ENCODE results near the gene FBXW11. TPM values are rescaled to one million over a fixed set of nuclear protein-coding genes. Genes with fewer than 3 reads are reported as not detected.

Gene FBXW11
- total and polyA plus RNA-seq, 2 donors (not counting 1 experiment from before 2014, with no cell fraction given) = 19.7 to 62.4 TPM

DNA sequence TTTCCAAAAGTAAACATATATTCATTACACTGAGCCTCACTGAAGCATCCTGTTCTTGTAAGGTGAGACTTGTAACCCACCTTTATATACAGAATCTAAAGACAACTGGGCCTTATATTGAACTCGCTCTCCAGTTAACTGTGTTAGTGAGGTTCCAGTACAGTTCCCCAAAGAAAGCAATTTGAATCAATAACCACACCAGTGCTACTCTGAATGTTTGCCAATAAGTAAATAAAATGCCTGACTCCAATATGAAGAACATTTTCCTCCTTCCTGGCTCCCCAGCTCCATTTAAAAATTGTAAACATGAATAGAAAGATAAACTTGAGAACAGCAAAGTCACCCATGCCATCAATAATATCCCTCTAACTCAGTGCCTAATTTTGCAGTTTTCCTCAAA lies 50.1 kb downstream of the FBXW11 start:
- no peak overlapping the region for H3K27ac ChIP-seq (ENCODE audit: low read length in 2 of 2)
- CTCF ChIA-PET = interaction anchor here (1.0 kb wide), 1 partner anchor 103 kb away, joined by 3 read pairs; no protein-coding TSS in a partner anchor

DNA sequence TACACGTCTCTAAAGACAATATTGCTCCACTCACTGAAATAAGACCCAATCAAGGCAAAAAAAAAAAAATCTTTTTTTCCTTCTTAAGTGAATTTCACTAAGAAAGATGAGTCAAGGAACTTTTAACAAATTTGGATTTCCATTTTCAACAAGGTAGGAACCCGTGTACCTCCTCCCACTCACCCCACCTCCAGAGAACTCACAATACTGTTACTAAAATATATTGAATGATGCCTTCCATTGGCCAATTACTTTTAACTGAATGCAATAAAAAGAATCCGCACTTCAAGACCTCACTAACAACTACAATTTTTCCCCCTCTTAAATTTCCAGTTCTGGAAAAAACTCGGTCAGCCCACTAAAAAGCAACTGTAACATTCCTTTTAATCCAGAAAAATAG lies 50.7 kb downstream of the FBXW11 start:
- H3K27me3 Mint-ChIP-seq = no peaks in the 10 kb centered on the region

More for the DNA sequence above, 50.1 kb downstream of the FBXW11 start:
- TF ChIP-seq, protein P1, sequence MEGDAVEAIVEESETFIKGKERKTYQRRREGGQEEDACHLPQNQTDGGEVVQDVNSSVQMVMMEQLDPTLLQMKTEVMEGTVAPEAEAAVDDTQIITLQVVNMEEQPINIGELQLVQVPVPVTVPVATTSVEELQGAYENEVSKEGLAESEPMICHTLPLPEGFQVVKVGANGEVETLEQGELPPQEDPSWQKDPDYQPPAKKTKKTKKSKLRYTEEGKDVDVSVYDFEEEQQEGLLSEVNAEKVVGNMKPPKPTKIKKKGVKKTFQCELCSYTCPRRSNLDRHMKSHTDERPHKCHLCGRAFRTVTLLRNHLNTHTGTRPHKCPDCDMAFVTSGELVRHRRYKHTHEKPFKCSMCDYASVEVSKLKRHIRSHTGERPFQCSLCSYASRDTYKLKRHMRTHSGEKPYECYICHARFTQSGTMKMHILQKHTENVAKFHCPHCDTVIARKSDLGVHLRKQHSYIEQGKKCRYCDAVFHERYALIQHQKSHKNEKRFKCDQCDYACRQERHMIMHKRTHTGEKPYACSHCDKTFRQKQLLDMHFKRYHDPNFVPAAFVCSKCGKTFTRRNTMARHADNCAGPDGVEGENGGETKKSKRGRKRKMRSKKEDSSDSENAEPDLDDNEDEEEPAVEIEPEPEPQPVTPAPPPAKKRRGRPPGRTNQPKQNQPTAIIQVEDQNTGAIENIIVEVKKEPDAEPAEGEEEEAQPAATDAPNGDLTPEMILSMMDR (IDR thresholded peaks at IDR 0.05) = no peak
- TF ChIP-seq EZH2 (IDR thresholded peaks at IDR 0.05; ENCODE audit: borderline replicate concordance, insufficient read depth, low read depth, low read length, poor library complexity, severe bottlenecking) = no peak
- H3K4me2 ChIP-seq (replicated peaks; ENCODE audit: low read depth, low read length, poor library complexity, severe bottlenecking) = peak overlapping the region; percentile 29
- H3K27me3 Mint-ChIP-seq = no peaks in the 10 kb centered on the region
- ATAC-seq (ENCODE audit: low read depth) = no peak
- peaks cover 76% of the 10 kb centered on the region for H3K4me1 Mint-ChIP-seq
- H2AFZ ChIP-seq (ENCODE audit: insufficient read depth, low read depth, low read length, poor library complexity, severe bottlenecking) = no peak overlapping the region
- H3K9ac ChIP-seq (ENCODE audit: low read length) = no peak overlapping the region
- H3K9me3 ChIP-seq (ENCODE audit: control extremely low read depth in 1 of 3, control insufficient read depth in 2 of 3, insufficient read depth in 1 of 3, low read length in 2 of 3) = no peaks in the 10 kb centered on the region
- H3K4me3 ChIP-seq (ENCODE audit: control extremely low read depth in 1 of 5, extremely low read depth in 1 of 5, insufficient read depth in 1 of 5, low read depth in 2 of 5, low read length in 4 of 5) = no peak overlapping the region
- H3K4me1 ChIP-seq (ENCODE audit: control insufficient read depth in 2 of 2, insufficient read depth in 2 of 2, low read length in 2 of 2) = peaks cover 29 to 52% of the 10 kb centered on the region in 2 donors
- peaks cover 77% of the 10 kb centered on the region for H4K20me1 ChIP-seq (ENCODE audit: control insufficient read depth, insufficient read depth, low read length, poor library complexity, severe bottlenecking)
- POLR2A ChIA-PET = no interaction called here
- no peaks in the 10 kb centered on the region for H3K36me3 ChIP-seq (replicated peaks in 1 of 2; ENCODE audit: control extremely low read depth in 1 of 2, control insufficient read depth in 1 of 2, extremely low read depth in 1 of 2, insufficient read depth in 2 of 2, low read length in 1 of 2)
- H3K27ac Mint-ChIP-seq = no peak overlapping the region
- DNase-seq = no peak
- H3K79me2 ChIP-seq (ENCODE audit: control insufficient read depth, insufficient read depth, low read length) = peaks cover 99% of the 10 kb centered on the region
- intact Hi-C loops (cut with micrococcal nuclease) = no loop called here
- WGBS (ENCODE audit: insufficient coverage) = no CpG with 5 or more reads among the region's 1 CpG
- no peaks in the 10 kb centered on the region for H3K27me3 ChIP-seq (replicated peaks in 1 of 4; ENCODE audit: control extremely low read depth in 1 of 4, control insufficient read depth in 3 of 4, insufficient read depth in 4 of 4, low read length in 3 of 4)
- no peak overlapping the region for H3K4me3 Mint-ChIP-seq
- no peaks in the 10 kb centered on the region for H3K9me3 Mint-ChIP-seq (ENCODE audit: insufficient read depth)

More for the DNA sequence above, 50.7 kb downstream of the FBXW11 start:
- Histone ChIP-seq H2AFZ (ENCODE audit: insufficient read depth, low read depth, low read length, poor library complexity, severe bottlenecking) (no peak overlapping the region), H4K20me1 (ENCODE audit: control insufficient read depth, insufficient read depth, low read length, poor library complexity, severe bottlenecking) (peaks cover 82% of the 10 kb centered on the region), H3K9me3 (ENCODE audit: control extremely low read depth in 1 of 3, control insufficient read depth in 2 of 3, insufficient read depth in 1 of 3, low read length in 2 of 3) (no peaks in the 10 kb centered on the region), H3K4me1 (ENCODE audit: control insufficient read depth in 2 of 2, insufficient read depth in 2 of 2, low read length in 2 of 2) (peaks cover 24 to 47% of the 10 kb centered on the region in 2 donors), H3K27ac (ENCODE audit: low read length in 2 of 2) (no peak overlapping the region), H3K27me3 (replicated peaks in 1 of 4; ENCODE audit: control extremely low read depth in 1 of 4, control insufficient read depth in 3 of 4, insufficient read depth in 4 of 4, low read length in 3 of 4) (no peaks in the 10 kb centered on the region), H3K79me2 (ENCODE audit: control insufficient read depth, insufficient read depth, low read length) (peaks cover 99% of the 10 kb centered on the region), H3K4me2 (replicated peaks; ENCODE audit: low read depth, low read length, poor library complexity, severe bottlenecking) (no peak overlapping the region), H3K4me3 (ENCODE audit: control extremely low read depth in 1 of 5, extremely low read depth in 1 of 5, insufficient read depth in 1 of 5, low read depth in 2 of 5, low read length in 4 of 5) (no peak overlapping the region), H3K36me3 (replicated peaks in 1 of 2; ENCODE audit: control extremely low read depth in 1 of 2, control insufficient read depth in 1 of 2, extremely low read depth in 1 of 2, insufficient read depth in 2 of 2, low read length in 1 of 2) (no peaks in the 10 kb centered on the region), H3K9ac (ENCODE audit: low read length) (no peak overlapping the region)
- DNase-seq (no peak), ATAC-seq (ENCODE audit: low read depth) (no peak)
- CTCF ChIA-PET = no interaction called here
- WGBS (ENCODE audit: insufficient coverage) = 100% methylated on average over 2 of the region's 4 CpGs
- Mint-ChIP-seq H3K4me3 (no peak overlapping the region), H3K27ac (no peak overlapping the region), H3K9me3 (ENCODE audit: insufficient read depth) (no peaks in the 10 kb centered on the region), H3K4me1 (peaks cover 71% of the 10 kb centered on the region)
- intact Hi-C loops (cut with micrococcal nuclease) = no loop called here
- no peak for TF ChIP-seq EZH2 (IDR thresholded peaks at IDR 0.05; ENCODE audit: borderline replicate concordance, insufficient read depth, low read depth, low read length, poor library complexity, severe bottlenecking)
- TF ChIP-seq, protein P1 (IDR thresholded peaks at IDR 0.05) = no peak
- POLR2A ChIA-PET = no interaction called here
